Right renal pelvis (tissue), 4 donors: ENCODE results near the gene PUDP. TPM values are rescaled to one million over a fixed set of nuclear protein-coding genes. Genes with fewer than 3 reads are reported as not detected.
"Not testable (repeated sequence)": the region's sequence is repeated elsewhere in the genome, so short reads cannot be mapped to it uniquely, and the experiment has no call there.

Experiments
- DNase-seq, 4 donors: peaks; one replicate each; pipeline ENCODE4 v3.0.0-alpha.2; 2013; ENCODE audit warnings: low read depth in 4 of 4, low spot score in 3 of 4, missing footprints in 1 of 4
- polyA plus RNA-seq, 4 donors: library from polyadenylated mRNA; unstranded; fragments of 120-200 nt; gene quantifications; one replicate each; pipeline ENCODE4 v1.2.1, GENCODE V29; 2013; ENCODE audit not compliant: insufficient read length in 4 of 4

The PUDP gene
- polyA plus RNA-seq, 4 donors: 21.0 to 25.8 (median 25.1) TPM

DNA sequence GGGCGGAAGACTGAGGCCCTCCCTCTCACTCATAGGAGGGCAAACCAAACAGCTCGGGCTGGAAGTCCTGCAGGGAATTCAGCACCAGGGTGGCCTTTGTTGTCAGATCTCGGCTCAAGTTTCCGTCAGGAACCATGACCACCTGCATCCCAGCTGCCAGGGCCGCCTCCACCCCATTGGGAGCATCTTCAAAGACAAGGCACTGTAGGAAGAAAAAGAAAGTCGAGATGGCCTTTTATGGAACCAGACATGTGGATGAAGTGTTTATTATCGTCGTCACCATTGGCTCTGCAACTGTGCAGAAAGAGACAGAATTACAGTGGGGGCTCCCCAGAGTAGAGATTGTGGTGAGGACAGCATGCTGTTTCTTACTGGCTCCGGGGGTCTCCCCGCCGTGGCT, 97.7 kb downstream of the PUDP start:
- no peak for DNase-seq

DNA sequence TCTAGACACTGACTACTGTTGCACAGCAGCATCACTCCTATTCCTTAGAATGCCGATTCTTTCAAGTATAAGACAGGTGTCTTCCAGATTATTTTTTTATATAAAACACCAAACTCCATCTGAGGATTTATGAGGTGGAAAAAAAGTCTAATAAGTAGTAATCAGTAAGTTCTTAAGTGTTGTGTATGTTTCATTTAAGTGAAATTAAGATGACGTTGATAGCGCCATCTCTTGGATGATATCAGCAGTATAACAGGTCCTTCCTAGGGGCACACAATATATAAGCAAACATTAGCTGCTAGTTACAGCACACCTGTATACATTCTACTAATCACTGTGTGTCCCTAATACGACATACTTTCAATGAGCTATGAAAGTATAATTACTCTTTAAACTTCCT, 100.0 kb downstream of the PUDP start:
- no peak for DNase-seq

DNA sequence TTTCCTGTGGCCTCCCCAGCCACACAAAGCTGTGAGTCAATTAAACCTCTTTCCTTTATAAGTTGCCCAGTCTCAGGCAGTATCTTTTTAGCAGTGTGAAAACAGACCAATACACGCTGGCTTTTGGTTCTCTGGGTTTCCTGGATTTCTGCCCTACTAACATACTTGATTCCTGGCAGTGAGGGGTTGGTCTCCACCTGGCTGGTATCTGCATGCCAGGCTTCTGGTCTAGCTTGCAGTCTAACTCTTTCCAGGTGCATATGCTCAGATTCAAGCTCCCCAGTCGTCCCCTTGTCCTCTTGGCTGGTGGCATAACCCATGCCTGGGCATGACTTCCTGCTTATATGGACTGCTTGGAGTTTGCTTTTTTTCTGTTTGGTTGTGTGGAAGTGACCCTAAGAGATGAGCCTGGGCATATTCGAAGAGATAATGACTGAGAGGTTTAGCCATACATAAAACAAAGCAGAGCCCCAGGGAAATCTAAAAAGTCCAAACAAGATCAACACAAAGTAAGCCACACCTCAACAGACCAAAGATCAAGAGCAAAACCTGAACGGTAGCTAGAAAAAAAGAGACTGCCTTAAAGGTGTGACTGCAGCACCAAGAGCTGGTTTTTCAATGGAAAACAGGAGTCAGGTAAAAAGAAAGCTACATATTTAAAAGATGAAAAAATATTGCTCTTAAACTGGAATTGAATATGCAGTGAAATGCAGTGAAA, 102.6 kb downstream of the PUDP start:
- no peak for DNase-seq

DNA sequence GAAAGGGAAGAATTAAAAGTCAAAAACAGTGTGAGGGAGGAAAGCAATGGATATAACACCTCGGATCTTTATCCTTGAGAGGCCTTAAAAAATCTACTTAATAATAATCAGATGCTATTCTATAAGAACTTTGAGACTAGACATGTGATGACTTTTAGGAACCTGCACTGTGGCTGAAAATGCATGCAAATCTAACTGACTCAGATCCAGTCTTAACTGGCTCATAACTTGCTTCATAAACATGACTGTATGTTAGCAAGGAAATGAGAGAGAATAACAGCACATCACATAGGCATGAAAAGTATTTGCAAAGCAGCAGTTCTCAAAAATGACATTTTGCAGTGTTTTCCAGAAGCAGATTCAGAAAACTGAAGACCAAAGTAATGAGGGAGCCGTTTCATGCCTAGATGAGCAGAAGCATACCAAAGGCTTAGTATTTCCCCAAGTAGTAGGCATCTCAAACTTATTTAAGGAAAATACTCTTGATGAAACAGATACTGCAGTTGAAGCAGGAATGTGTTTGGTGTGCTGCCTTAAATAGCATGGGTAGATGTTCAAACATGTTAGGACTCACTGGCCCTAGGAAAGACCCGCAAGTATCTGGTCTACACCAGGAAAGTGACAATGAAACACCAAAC, 104.0 kb downstream of the PUDP start:
- not testable (repeated sequence) for DNase-seq

DNA sequence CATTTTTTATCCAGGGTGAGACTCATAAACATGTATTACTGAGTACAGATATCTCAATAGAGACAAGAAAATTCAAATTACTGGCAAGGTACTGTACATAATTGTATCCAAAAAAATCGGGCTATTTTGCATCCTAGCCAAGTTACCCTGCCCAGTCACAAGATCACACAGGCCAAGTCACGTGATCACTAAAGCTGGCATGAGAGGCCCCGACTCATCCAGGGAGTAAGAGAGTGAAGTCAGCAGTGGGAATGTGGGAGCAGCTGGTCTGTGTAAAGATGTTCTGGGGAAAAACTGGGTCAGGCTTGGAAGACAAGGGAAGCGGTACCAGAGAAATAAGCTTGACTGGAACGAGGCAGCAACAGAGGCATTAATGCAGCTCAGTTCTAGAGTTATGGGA, 119.7 kb downstream of the PUDP start:
- no peak for DNase-seq

DNA sequence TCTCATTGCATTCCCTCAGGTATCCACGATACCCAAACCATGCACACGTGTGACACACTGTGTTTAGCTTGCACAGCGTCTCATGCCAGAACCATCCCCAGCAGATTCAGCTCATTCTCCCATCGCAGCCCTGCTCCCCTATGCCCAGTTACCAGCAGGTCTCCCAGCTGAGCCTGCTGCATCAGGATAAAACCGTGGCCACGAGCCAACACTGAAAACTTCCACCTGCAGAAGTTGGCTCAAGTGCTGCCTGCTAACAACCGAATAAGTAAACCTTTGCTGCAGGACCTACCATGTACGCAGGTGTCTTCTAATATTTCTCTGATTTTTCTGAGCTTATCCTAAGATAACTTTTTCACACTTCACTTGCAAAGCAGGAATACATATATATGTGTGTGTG, 120.9 kb downstream of the PUDP start:
- DNase-seq: no peak

DNA sequence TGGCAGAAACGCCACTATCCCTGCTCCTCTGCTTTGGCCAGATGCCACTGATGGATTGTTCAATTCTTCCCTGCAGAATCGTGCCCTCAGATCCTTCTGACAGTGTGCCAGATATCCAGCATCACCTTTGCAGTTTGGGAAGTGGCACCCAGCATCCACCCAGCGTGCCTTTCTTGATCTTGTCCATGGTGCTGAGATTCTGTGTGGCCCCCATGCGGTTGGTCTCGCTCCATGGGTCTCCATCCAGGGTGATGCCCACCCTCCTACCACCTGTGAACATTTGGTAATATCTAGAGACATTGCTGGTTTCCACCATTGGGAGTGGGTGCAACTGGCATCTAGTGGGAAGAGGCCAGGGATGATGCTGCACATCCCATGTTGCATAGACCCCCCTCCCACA, 121.6 kb downstream of the PUDP start:
- DNase-seq: not testable (repeated sequence)

DNA sequence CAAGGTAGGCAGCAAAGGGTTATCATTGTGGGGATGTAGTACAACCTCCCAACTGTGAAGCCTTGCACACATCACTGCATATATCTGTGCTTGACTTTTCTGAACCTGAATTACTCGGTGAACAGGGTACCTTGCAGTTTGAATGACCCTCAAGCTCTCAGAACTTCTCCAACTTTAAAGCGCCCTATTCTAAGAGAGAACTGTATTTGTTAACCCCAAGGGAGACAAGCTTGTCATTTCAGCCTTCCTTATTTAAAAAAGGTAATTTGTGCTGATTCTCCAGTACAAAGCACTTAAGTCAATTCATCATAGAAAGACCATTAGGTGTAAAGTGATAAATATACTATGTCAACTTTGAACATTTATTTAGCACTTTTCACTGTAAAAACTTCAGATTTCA, 122.5 kb downstream of the PUDP start:
- DNase-seq: no peak

DNA sequence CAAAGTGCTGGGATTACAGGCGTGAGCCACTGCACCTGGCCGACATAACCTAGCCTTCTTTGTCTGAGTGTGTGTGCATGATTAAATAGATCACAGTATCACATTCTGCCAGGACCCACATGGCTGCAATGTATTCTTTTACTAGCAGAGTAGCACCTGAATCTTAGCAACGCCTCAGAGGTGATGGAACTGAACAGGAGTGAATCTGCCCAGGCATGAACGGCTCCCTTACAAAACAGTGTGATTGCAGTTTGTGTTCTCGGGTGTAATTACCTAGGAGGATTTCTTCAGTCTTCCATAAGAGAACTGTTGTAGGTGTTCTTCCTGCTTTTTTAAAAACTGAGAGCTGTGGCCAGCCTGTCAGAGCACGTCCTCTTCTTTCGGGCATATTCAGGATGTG, 123.1 kb downstream of the PUDP start:
- DNase-seq: no peak

DNA sequence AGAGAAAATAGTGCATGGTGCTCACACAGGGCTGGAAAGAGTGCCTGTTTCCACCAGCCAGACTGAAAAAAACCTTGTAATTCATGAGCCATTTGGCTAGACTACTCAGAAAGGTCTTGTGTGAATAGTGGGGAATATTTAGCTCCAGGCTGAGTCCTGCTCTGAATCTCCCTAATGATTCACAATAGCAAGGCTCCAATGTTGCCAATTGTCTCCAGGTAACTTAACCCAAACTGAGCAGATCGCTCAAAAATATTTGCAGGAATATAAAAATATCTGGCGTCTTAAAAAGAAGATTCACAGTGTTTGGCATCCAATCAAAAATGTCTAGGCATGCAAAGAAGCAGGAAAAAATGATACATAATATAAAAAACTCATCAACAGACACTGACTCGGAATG, 125.0 kb downstream of the PUDP start:
- DNase-seq: not testable (repeated sequence)

DNA sequence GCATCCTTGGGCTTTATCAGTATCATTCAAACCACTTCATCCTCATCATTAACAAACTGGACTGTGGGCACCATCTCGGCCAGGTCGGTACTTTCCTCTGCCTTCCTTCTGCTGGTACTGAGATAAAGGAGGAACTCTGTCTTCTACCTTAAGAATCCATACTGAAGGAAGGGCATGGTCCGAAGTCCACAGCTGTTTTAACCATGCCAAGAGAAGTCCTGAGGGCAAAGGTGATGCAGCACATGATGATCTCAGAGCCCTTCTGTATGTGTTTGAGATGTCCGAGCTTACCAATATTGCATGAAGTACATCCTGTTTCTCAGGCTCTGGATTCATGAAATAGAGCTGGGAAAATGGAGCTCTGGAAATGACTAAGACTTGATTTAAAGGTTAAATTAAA, 126.0 kb downstream of the PUDP start:
- no peak for DNase-seq

DNA sequence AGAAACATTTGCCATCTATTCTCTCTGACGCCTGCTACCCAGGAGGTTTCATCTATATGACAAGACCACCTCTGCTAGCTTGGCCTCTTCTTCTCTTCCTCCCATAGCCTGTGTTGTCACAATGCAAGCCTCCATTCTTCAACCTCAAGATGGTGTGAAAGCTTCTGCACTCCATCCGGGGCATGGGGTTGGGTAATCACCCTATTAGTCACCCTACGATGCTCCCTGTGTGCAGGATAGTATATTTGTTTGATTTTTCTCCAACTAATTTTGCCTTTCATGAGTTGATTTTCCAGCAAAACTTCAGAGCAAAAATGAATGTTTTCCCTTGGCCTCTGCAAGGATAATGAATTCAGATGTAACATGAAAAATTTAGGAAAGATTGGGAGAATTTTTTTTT, 128.4 kb downstream of the PUDP start:
- DNase-seq: no peak

DNA sequence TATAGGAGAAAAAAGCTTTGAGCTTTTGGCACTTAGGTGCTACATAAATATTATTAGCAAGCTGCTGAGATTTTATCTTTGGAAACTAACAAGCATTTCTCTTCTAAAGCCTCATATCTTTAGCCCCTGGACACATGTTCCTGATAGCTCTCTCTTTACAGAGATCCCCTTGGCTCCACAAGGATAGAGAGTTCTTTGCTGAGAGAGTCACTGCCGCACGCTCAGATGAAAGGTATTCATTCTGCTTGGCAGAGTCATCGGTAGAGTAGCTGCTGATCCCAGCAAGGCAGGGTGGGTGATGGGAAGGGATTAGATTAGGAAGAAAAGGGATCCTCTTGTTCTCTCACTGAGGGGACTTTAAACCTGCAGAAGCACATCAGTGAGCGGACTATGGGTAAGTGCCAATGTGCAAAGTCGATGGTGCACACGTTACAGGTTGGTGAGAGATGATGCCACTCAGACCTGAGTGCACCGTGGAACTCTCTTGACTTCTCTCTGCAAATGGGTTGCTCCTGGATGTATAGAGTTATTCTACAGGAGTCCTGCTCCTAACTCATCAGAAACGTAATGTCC, 135.6 kb downstream of the PUDP start:
- not testable (repeated sequence) for DNase-seq

DNA sequence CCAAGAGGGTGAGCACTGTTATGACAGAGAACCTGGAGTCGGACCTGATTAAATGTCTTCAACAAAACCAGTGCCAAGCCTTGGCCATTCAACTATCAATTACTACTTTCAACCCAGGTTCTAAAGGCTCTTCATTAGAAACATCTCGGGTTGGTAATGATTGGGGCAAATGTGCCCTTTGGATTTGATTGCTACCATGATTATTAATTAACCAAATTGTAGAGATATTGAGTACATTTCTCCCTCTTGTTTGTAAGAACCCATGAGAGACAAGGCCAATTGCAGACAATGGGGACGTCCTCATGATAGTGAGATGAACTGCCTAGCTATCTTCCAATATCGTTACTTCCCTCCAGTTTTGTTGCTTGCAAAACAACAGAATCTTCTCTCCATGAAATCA, 137.1 kb downstream of the PUDP start:
- not testable (repeated sequence) for DNase-seq

DNA sequence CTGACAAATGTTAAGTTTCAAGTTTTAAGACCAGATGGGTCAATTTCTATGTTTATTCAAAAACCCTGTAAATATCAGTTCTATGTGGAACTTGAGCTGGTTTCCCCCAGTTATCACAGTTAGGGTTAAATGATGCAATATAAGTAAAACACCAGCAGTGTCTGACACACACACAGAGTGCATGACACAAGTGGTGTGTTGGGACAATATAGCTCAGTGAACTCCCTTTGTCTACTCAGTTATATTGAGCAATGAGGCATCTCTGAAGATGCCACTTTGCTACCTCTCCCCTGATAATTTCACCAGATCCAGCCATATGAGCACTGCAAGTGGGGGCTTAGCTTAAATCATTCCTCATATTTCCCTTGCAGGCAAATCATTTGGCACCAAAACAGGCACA, 140.6 kb downstream of the PUDP start:
- not testable (repeated sequence) for DNase-seq

Other genes with a start within 250 kb of the PUDP start
- gene STS, start 441 bp downstream of the PUDP start, polyA plus RNA-seq: 1 to 10 TPM; 5.5 to 7.2 (median 6.1) TPM